GM18870 (cell line): ENCODE measurements around the gene HIP1R.

Experiments
- ATAC-seq: cut with Tn5 transposase; IDR thresholded peaks from one replicate; pipeline ENCODE4 v1.9.1; 2021; ENCODE audit warnings: moderate library complexity; ENCODE audit not compliant: unreplicated experiment

Gene HIP1R

DNA sequence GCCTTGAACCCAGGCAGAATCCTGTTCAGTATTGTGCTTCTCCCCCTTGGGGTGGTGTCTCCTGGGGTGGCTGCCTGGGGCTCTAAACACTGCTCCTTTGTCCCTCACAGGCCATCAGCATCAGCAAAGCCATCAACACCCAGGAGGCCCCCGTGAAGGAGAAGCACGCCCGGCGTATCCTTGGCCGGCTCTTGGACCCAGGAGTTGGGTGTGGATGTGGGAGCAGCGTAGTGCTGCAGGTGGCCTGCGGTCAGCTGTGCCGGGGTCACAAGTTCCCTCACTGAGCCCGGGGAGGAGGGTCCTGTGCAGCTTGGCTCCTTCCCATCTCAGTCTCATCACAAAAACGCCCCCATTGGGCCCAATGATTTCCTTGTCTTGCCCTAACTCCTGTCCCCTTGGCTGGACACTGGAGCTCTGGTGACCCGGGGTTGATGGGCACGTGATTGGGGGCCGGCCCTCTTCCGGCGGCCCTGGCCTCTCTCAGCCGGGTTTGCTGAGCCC, 12.7 kb downstream of the HIP1R start:
- no peak for ATAC-seq

DNA sequence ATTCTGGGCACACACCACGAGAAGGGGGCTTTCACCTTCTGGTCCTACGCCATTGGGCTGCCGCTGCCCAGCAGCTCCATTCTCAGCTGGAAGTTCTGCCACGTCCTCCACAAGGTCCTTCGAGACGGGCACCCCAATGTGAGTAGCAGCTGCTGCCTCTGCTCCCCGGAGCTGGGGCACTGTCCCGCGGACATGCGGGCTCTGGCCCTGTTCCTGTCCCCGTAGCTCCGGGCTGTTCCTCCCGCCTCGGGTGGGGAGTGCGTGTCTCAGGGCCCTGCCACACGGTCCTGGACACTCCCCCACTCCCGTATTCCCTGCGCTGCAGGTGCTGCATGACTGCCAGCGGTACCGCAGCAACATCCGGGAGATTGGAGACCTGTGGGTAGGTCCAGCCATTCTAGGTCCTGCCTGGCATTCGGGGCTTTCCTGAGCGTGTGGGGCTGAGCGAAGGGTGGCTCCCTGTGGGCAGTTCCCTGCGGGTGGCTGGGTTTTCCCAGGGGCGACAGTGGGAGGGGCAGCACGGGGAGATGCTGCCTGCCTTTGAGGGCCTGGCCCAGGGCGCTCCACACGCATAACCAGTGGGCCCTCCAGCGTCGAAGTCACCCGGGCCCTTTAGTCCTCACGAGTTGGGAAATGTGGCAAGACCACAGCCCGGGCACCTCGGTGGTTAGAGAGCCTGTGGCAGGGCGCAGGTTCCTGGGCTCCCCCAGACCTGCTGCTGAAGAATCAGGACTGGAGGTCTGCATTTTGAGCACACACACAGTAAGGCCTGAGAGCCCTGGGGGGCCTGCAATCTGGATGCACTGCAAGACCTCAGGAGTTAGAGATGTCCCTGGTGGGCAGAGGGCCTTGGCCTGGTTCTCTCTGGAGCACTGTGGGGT, 13.5 kb downstream of the HIP1R start:
- ATAC-seq, result no peak

DNA sequence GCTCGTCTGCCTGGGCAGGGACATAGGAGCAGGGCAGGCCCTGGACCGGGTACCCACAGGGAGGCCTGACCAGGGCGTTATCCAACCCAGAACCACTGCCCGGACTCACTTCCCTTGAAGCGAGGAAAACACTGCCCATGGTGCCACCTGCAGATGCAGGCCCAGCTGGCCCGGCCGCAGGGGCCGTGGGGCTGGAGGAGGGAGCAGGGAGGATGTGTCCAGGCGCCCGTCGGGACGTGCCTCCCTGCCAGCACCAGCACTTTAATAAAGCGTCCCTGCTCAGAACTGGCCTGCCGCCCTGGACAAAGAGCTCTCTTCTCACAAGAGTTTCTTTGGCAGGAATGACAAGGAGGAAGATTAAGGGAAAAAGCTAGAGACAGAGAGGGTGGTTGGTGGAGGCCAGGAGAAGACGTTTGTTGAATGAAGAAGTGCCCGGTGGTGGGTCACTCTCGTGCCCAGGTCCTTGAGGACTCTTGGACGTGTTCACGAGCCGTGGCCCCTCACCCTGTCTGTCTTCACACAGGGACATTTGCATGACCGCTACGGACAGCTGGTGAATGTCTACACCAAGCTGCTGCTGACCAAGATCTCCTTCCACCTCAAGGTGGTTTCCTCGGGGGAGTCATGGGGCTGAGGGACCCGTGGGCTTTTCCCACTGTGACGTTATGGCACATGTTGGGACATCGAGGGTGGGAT, 14.2 kb downstream of the HIP1R start:
- no peak for ATAC-seq

DNA sequence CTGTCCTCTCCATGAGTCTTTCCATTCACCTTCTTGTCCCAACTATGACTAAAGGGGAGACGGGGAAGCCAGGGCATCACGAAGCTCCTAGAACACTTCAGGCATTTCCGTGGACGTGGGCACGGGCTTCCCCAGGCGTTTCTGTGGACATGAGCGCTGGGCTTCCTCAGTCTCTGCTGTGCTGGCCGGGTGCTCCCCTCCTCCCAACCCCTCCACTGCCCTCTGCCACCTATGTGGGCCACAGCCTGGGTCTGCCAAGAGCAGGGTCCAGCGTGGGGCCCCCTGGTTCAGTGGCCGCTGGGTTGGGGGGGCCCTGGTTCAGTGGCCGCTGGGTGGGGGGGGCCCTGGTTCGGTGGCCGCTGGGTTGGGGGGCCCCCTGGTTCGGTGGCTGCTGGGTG, 14.8 kb downstream of the HIP1R start:
- ATAC-seq, result no peak

DNA sequence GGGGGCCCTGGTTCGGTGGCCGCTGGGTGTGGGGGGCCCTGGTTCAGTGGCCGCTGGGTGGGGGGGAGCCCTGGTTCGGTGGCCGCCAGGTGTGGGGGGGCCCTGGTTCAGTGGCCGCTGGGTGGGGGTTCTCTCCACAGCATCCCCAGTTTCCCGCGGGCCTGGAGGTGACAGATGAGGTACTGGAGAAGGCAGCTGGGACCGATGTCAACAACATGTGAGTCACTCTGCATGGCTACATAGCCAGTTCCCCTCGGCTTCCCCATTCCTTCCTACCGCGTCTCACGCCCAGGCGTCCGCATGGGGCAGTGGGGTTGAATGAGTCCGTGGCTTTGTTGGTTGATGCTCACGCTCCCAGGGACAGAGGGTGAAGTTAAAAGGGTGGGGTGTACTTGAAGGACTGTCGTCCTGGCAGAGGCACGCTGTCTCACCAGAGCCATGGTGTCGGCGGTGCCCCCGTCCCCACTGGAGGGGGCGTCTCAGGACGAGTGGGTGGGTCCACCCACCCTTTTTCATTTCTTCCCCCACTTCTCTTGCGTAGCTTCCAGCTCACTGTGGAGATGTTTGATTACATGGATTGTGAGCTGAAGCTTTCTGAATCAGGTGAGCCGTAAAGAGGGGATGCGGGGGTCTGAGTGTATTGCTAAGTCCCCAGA, 15.6 kb downstream of the HIP1R start:
- no peak for ATAC-seq

DNA sequence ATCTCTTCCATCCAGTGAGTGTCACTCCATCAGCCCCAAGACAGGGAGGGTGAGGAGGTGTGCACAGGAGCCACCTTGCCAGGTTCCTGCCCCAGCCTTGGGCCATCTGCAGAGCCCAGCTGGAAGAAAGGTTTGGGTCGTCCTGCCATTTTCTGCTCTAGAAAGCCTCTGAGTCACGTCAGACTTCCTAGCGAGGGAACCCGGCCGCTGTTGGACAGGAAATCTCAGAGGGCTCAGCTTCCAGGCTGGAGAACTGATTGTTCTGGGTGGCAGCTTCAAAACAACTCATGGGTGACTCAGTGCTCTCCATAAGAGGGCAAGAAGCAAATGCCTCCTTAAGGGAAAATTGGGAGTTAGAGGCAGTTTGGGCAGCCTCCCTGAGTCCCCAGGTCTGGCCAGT, 16.6 kb downstream of the HIP1R start:
- ATAC-seq, result no peak

DNA sequence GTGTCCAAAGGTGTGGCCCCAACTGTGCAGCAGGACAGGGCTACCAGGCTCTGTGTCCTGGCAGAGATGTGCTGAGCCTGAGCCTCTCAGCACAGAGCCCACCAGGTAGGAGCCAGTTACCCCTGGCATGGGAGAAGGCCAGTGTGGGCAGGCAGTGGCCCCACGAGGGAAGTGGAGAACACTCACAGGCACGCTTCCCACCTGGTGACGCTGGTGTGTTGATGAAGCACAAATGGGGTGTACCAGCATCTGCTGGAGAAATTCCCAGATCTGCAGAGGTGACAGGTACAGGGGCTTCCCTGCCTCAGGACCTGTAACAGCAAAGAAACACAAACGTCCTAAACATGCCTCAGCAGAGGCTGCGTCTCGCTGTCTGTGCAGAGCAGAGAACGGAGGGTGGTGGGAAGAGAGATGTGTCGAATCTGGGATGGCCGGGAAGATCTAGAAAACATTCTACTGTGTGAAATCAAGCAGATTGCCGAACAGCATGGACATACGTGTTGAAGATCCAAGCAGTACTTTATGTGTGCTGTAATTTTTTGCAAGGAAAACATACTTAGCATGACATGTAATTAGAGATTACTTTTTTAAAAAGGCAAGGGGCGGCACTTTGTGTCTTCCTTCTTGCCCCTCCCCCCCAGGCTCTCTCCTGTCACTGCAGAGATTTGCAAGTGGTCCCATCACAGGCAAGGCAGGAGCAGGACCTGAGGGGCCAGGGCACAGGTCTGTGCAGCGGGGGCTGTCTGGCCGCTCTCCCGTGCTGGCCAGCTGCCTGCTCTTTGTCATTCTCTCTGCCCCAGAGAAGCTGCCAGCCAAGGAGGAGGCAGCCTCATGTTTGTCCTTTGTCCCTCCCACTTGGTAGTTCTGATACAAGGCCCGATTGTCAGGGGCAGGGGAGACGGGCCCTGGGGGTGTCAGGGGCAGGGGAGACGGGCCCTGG, 17.3 kb downstream of the HIP1R start:
- ATAC-seq, result no peak

DNA sequence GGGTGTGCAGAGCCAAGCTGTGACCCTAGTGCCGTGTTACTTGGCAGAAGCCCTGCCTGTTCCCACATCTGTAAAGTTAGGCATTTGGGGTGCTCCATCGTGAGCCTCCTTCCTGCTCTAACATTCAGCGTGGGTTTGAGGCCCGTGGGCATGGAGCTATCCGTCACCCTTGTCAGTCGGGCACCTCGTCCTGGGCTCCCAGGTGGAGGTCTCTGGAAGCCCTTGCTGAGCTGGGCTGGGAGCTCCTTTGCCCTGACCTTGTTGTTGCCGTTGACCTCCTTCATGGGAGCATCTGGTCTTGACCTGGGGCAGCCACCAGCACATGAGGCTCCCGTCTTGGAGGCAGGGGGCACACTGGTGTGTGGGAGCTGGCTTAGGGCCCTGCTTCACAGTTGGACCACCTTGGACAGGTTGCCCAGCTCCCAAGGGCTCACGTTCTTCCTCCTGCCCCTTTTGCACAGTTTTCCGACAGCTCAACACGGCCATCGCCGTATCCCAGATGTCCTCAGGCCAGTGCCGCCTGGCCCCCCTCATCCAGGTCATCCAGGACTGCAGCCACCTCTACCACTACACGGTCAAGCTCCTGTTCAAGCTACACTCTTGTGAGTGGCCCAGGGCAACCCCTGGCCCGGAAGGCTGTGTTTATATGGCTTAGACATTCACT, 18.5 kb downstream of the HIP1R start:
- ATAC-seq, result no peak

DNA sequence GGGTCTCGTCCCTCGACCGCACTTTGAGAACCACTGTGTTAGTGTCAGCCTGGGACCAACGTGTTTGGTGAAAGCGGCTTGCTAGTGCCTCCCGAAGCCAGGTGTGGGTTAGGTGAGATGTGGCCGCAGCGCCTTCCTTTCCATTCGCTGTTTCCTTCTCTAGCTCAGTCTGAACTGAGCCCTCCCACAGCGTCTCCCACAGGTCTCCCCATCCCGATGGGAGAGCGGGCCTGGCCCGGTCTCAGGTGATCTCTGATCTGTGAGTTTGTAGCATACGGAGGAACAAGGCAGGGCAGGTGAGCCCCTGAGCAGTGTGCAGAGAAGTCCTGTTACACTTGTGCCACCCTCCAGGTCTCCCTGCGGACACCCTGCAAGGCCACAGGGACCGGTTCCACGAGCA, 19.3 kb downstream of the HIP1R start:
- no peak for ATAC-seq

DNA sequence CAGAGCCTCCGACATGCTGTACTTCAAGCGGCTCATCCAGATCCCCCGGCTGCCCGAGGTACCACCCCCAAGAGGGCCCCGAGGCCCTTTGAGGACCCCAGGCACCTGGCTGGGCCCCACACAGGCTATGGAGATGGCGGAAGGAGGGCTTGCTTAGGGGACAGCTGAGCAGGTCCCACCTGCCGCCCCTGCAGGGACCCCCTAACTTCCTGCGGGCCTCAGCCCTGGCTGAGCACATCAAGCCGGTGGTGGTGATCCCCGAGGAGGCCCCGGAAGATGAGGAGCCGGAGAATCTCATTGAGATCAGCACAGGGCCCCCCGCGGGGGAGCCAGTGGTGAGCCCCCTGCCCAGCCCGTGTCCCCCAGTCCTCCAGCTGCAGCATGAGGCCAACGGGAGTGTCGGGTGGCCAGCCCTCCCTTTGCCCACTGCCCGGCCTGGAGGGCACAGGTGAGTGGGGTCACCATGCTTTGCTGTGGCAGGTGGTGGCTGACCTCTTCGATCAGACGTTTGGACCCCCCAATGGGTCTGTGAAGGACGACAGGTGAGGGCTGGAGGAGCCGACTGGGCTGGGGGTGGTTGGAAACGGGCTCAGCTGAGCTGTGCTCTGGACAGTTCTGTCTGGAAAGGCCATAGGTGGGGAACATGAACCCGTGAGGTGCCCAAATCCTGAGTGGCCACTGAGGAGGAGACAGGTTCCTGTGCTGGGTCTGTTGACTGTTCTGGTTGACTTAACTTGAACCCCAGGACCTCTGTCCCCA, 20.0 kb downstream of the HIP1R start:
- ATAC-seq, result no peak

DNA sequence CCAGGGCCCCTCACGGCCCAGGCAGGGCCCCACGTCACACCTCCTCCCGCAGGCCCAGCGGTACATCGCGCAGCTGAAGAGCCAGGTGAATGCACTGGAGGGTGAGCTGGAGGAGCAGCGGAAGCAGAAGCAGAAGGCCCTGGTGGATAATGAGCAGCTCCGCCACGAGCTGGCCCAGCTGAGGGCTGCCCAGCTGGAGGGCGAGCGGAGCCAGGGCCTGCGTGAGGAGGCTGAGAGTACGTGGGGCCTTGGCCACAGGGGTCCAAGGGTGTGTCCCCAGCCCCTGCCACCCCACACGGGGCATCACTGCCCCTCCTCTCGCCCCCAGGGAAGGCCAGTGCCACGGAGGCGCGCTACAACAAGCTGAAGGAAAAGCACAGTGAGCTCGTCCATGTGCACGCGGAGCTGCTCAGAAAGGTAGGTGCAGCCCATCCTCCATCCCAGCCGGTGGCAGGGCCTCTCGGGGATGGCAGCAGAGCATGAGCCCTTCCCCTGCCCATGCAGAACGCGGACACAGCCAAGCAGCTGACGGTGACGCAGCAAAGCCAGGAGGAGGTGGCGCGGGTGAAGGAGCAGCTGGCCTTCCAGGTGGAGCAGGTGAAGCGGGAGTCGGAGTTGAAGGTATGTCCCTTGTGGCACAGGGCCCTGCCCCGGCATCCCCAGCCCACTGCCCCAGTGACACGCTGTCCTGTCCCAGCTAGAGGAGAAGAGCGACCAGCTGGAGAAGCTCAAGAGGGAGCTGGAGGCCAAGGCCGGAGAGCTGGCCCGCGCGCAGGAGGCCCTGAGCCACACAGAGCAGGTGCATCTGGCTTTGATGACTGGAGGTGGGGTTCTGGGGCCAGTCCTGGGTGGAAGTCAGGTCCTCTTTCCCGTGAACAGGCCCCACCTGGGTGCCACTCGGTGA, 20.9 kb downstream of the HIP1R start:
- no peak for ATAC-seq

DNA sequence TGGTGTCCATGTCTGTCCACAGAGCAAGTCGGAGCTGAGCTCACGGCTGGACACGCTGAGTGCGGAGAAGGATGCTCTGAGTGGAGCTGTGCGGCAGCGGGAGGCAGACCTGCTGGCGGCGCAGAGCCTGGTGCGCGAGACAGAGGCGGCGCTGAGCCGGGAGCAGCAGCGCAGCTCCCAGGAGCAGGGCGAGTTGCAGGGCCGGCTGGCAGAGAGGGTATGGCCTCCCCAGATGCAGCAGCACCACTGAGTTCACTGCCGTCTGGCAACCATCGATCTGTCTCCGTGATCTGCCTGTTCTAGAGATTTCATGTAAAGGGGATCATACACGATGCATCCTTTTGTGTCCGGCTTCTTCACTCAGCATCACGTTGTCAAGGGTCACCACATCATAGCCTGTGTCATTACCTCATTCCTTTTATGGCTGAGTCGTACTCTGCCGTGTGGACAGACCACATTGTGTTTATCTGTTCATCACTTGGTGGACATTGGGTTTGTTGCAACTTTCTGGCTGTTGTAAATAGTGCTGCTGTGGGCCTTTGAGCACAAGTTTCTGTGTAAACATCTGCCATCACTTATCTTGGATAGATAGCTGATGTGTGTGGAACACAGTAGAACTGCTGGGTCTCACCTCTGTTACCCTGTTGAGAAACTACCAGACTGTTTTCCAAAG, 21.9 kb downstream of the HIP1R start:
- no peak for ATAC-seq

DNA sequence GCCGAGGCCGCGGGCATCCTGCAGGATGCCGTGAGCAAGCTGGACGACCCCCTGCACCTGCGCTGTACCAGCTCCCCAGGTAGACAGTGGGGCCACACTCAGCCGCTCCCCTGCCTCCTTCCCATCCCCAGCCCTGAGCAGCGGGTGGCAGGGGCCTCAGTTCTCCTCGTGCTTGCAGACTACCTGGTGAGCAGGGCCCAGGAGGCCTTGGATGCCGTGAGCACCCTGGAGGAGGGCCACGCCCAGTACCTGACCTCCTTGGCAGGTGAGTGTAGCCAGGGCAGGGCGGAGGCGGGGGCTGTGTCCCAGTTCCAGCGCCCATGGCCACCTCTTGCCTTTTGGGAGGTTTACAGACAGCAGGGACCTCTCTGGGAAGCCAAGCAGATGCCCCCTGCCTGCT, 22.9 kb downstream of the HIP1R start:
- ATAC-seq, result no peak

DNA sequence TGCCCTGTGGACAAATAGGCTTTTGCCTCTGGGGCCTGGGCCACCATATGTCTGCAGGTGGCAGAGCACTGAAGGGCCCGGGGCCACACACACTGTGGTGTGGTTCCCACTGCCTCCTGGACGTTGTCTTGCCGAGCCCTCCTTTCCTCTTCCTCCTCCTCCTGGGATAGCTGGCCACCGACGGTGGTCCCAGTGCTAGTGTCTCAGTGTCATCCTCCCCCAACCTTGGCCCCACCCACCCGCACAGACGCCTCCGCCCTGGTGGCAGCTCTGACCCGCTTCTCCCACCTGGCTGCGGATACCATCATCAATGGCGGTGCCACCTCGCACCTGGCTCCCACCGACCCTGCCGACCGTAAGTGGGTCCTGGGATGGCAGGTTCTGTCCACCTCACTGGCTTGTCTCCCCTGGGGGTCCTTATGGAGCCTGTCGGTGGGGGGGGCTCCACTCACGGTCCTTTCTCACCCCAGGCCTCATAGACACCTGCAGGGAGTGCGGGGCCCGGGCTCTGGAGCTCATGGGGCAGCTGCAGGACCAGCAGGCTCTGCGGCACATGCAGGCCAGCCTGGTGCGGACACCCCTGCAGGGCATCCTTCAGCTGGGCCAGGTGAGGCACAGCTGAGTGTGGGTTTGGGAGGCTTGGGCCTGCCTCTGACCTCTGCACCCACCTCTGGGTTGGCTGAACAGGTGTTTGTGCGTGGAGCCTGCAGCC, 23.5 kb downstream of the HIP1R start:
- ATAC-seq, result no peak

DNA sequence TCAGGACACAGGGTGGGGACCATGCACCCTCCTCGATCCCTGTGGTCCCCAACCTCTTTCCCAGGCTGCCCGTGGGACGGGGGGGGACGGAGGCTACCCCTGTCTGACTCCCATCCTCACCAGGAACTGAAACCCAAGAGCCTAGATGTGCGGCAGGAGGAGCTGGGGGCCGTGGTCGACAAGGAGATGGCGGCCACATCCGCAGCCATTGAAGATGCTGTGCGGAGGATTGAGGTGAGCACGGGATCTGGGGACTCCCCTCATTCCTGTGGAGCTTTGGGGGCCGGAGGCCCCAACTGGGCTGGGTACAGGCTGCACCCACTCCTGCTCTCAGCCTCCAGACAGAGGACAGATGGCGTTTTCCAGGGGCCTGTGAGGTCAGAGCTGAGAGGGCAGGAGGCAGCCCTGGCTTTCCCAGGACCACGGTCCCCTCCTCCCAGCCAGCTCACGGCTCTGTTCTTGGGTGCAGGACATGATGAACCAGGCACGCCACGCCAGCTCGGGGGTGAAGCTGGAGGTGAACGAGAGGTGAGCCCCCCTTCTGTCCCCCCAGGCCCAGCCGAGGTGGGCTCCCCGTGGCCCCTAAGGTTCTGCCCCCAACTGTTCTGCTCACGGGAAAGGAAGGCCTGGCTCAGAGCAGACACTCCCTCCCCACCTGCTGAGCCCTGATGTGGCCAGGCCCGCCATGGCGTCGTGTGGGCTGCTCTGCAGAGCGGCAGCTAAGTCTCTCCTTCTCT, 24.2 kb downstream of the HIP1R start:
- ATAC-seq, result no peak

DNA sequence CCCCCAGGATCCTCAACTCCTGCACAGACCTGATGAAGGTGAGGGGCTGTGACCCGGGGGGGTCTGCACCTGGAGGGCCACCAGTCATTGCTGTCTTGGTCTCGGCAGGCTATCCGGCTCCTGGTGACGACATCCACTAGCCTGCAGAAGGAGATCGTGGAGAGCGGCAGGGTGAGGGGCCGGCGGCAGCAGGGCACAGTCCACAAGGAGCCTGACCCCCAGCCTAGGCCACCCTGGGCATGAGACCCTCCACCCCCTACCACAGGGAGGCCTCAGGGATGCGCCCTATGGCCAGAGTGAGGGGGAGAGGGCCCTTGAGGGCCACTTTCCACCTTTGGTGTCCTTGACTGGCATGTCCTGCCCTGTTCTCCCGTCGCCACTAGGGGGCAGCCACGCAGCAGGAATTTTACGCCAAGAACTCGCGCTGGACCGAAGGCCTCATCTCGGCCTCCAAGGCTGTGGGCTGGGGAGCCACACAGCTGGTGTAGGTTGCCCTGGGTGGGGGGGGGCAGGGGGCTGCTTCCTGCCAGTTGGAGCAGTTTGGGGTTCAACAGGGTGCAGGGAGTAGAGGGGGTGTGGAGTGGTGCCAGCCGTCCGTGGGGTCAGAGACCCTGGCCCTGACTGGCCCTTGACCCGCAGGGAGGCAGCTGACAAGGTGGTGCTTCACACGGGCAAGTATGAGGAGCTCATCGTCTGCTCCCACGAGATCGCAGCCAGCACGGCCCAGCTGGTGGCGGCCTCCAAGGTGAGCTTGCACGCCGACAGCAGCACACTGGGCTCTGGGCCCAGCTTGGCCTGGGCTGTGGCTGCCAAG, 25.0 kb downstream of the HIP1R start:
- ATAC-seq, result no peak
